Measurements from ENCODE around the gene TLK1. TPM values are rescaled to one million over a fixed set of nuclear protein-coding genes. Genes with fewer than 3 reads are reported as not detected.
A peak's percentile ranks its signal among the peaks of the same experiment; 100 is the strongest.

The TLK1 gene
- total and polyA plus RNA-seq, 9 of the 15 experiments (the other 6 are each of a cell fraction or from before 2014, with no cell fraction given) = 20.2 to 101 (median 40.5) TPM

- no peaks in the 10 kb centered on the region for H3K27me3 ChIP-seq (ENCODE audit: control insufficient read depth in 2 of 2, insufficient read depth in 2 of 2, low read length in 2 of 2)
- peaks cover 5% of the 10 kb centered on the region; the same call in 1 of the 2 replicates for H4K20me1 ChIP-seq (replicated peaks; ENCODE audit: control insufficient read depth, insufficient read depth, low read length)
- WGBS (ENCODE audit: insufficient coverage, low coverage, missing lambda C conversion rate) = under 1% methylated on average over 15 of the region's 15 CpGs
- peak overlapping the region; percentile 60; the same call in 1 of the 2 replicates for H2AFZ ChIP-seq (ENCODE audit: low read depth, low read length)
- CTCF ChIA-PET (ENCODE audit: low intra/inter-chr PET ratio) = interaction anchor here (1.3 to 1.8 kb wide), 2 partner anchors 186 to 192 kb away, joined by 4 to 18 read pairs; no protein-coding TSS in a partner anchor
- peaks cover 14 to 53% of the 10 kb centered on the region in 2 experiments for H3K4me1 ChIP-seq (replicated peaks in 1 of 2; ENCODE audit: control insufficient read depth in 2 of 2, insufficient read depth in 2 of 2, low read length in 2 of 2)
- ATAC-seq (peak; percentile 6), DNase-seq (ENCODE audit: extremely low read depth in 1 of 4, low spot score in 3 of 4) (peak in 1 of 4 experiments; percentile 34), FAIRE-seq (peak; percentile 40)
- H3K9ac ChIP-seq (ENCODE audit: insufficient read depth in 1 of 2, low read depth in 2 of 2, low read length in 2 of 2) = peak overlapping the region; percentile 87 to 98; a peak in 3 of 4 replicates
- H3K36me3 ChIP-seq (ENCODE audit: control insufficient read depth, insufficient read depth, low read length) = no peaks in the 10 kb centered on the region
- POLR2A ChIA-PET = interaction anchor here (0.8 to 11.4 kb wide), 13 partner anchors 8 to 312 kb away, joined by 3 to 118 read pairs (median 3); no protein-coding TSS in a partner anchor
- H3K9me3 ChIP-seq (replicated peaks; ENCODE audit: control insufficient read depth, insufficient read depth, low read depth, low read length) = no peaks in the 10 kb centered on the region
- H3K9me1 ChIP-seq (ENCODE audit: control insufficient read depth, insufficient read depth, low read length) = no peaks in the 10 kb centered on the region
- BruUV-seq (replicated peaks) = TSS peak; percentile 41
- H3K79me2 ChIP-seq (ENCODE audit: control insufficient read depth, insufficient read depth, low read length) = peaks cover 69% of the 10 kb centered on the region
- intact Hi-C loops (cut with micrococcal nuclease) (loop anchor here (1.0 to 5.0 kb wide), 6 partner anchors 72 to 273 kb away; partner anchors contain the start of genes DCAF17, GORASP2 and METTL8), in situ Hi-C loops (cut with MboI) (no loop called here)
- H3K27ac ChIP-seq (ENCODE audit: extremely low read depth, low read depth, low read length) = peak overlapping the region; percentile 92
- H3K4me2 ChIP-seq (ENCODE audit: insufficient read depth, low read length) = peak overlapping the region; percentile 89
- H3K4me3 ChIP-seq = peak overlapping the region; percentile 81
- no peak for TF ChIP-seq CREB3L1 (IDR thresholded peaks at IDR 0.05; ENCODE audit: borderline replicate concordance, low read depth)
- 0 out of 6 replicates have a peak, but pooled peaks of 1 of the 3 experiments have one; percentile 46 for TF ChIP-seq ZBTB11 (CRISPR knock-in tag; IDR thresholded peaks at IDR 0.05)
- no peak for TF ChIP-seq ZNF12 (CRISPR knock-in tag; IDR thresholded peaks at IDR 0.05)
- peak in 1 of 2 experiments; percentile 54; a peak in 3 of 4 replicates for TF ChIP-seq HDAC1 (IDR thresholded peaks at IDR 0.05)
- TF ChIP-seq RFX1 (IDR thresholded peaks at IDR 0.05) = no peak
- TF ChIP-seq ZNF395 (CRISPR knock-in tag; IDR thresholded peaks at IDR 0.05) = no peak
- TF ChIP-seq GABPA (tag; conservative IDR thresholded peaks at IDR 0.05; ENCODE audit: low read depth) = no peak
- no peak for TF ChIP-seq ZNF75A (CRISPR knock-in tag; IDR thresholded peaks at IDR 0.05)
- no peak for TF ChIP-seq MEF2A (IDR thresholded peaks at IDR 0.05; ENCODE audit: control insufficient read depth, low read depth, low read length)
- TF ChIP-seq NR0B1 (IDR thresholded peaks at IDR 0.05; ENCODE audit: partially characterized antibody) = no peak
- TF ChIP-seq ZNF583 (CRISPR knock-in tag; IDR thresholded peaks at IDR 0.05) = no peak
- no peak for TF ChIP-seq ADNP (tag; IDR thresholded peaks at IDR 0.05)
- TF ChIP-seq MIER1 (IDR thresholded peaks at IDR 0.05; ENCODE audit: low read depth) = no peak
Observed at GRCh38 chr2:171158790-171159371, 1.8 kb downstream of the TLK1 start.

All from K562 (cell line).